HepG2 (cell line): Measurements from ENCODE around the gene TEX19. TPM values are rescaled to one million over a fixed set of nuclear protein-coding genes. Genes with fewer than 3 reads are reported as not detected.
A peak's percentile ranks its signal among the peaks of the same experiment; 100 is the strongest.

Experiments
- ARNT2 ChIP-seq: sonication (generic); formaldehyde crosslinking; IDR thresholded peaks from 2 replicates; pipeline ENCODE4 v1.8.0; 2022; ENCODE audit warnings: mild to moderate bottlenecking, low read depth, missing genetic modification reagents, moderate library complexity
- ELF1 ChIP-seq: sonication (generic); formaldehyde crosslinking; IDR thresholded peaks from 2 replicates; pipeline ENCODE4 v1.4.0; 2020; ENCODE audit warnings: missing genetic modification reagents
- KLF6 ChIP-seq: IDR thresholded peaks from 2 replicates; pipeline ENCODE4 v1.8.0; 2016; ENCODE audit warnings: missing biosample characterization, missing genetic modification reagents
- LBX2 ChIP-seq: sonication (generic); formaldehyde crosslinking; IDR thresholded peaks from 2 replicates; pipeline ENCODE4 v1.5.0; 2020; ENCODE audit warnings: missing genetic modification reagents, mild to moderate bottlenecking, borderline replicate concordance
- MED1 ChIP-seq: sonication (generic); formaldehyde crosslinking; IDR thresholded peaks from 2 replicates; pipeline ENCODE4 v1.4.0; 2020; ENCODE audit warnings: missing genetic modification reagents
- SIN3A ChIP-seq: IDR thresholded peaks from 2 replicates; pipeline ENCODE4 v1.6.1; 2011; ENCODE audit warnings: low read depth, mild to moderate bottlenecking, control low read depth, low read length, borderline replicate concordance
- ZNF543 ChIP-seq: sonication (generic); formaldehyde crosslinking; IDR thresholded peaks from 2 replicates; pipeline ENCODE4 v1.4.0; 2020; ENCODE audit warnings: mild to moderate bottlenecking, missing genetic modification reagents
- ZNF616 ChIP-seq: sonication (generic); formaldehyde crosslinking; IDR thresholded peaks from 2 replicates; pipeline ENCODE4 v1.5.0; 2020; ENCODE audit warnings: low read depth, mild to moderate bottlenecking, missing genetic modification reagents
- ZUFSP ChIP-seq: sonication (generic); formaldehyde crosslinking; IDR thresholded peaks from 2 replicates; pipeline ENCODE4 v1.9.0; 2021; ENCODE audit warnings: missing genetic modification reagents, mild to moderate bottlenecking, borderline replicate concordance
- polyA plus RNA-seq, 8 experiments: library from polyadenylated mRNA; depleted of rRNA in 3 of 8; stranded (reverse) in 7 of 8; unstranded in 1 of 8; fragments of >200 nt; fragmentation: Illumina TruSeq in 4 of 8; extraction: Trizol in 4 of 8; gene quantifications; 2 replicates each; pipeline versions ENCODE4 v1.2.1 to v1.2.3, GENCODE V29; 2011 to 2016; ENCODE audit warnings: low read depth in 4 of 8, missing spikeins in 1 of 8, mixed read lengths in 1 of 8; ENCODE audit not compliant: insufficient read depth in 1 of 8
- total RNA-seq, 5 experiments: library from RNA; depleted of rRNA; stranded (reverse); fragments of >200 nt; fragmentation: Illumina TruSeq; extraction: Trizol; gene quantifications; 2 replicates each; pipeline ENCODE4 v1.2.3, GENCODE V29; 2016; ENCODE audit warnings: low read depth in 1 of 5
- TF ChIP-seq, protein P1 (sequence below): sonication (generic); formaldehyde crosslinking; IDR thresholded peaks from 2 replicates; pipeline ENCODE4 v1.5.0; 2020; ENCODE audit warnings: mild to moderate bottlenecking, missing genetic modification reagents, borderline replicate concordance
- TF ChIP-seq, protein P2 (sequence below): sonication (generic); formaldehyde crosslinking; conservative IDR thresholded peaks from 2 replicates; pipeline ENCODE4 v1.8.0; 2022; ENCODE audit warnings: mild to moderate bottlenecking, moderate library complexity, missing genetic modification reagents
- TF ChIP-seq, protein P3 (sequence below): sonication (generic); formaldehyde crosslinking; IDR thresholded peaks from 2 replicates; pipeline ENCODE4 v1.4.0; 2020; ENCODE audit warnings: missing genetic modification reagents
- TF ChIP-seq, protein P4 (sequence below): sonication (generic); formaldehyde crosslinking; IDR thresholded peaks from 2 replicates; pipeline ENCODE4 v1.8.1; 2022; ENCODE audit warnings: mild to moderate bottlenecking, missing genetic modification reagents

Gene TEX19
- total and polyA plus RNA-seq, 2 of the 13 experiments (the other 11 are each of a cell fraction or from before 2014, with no cell fraction given): 1.3 to 6.0 TPM

DNA sequence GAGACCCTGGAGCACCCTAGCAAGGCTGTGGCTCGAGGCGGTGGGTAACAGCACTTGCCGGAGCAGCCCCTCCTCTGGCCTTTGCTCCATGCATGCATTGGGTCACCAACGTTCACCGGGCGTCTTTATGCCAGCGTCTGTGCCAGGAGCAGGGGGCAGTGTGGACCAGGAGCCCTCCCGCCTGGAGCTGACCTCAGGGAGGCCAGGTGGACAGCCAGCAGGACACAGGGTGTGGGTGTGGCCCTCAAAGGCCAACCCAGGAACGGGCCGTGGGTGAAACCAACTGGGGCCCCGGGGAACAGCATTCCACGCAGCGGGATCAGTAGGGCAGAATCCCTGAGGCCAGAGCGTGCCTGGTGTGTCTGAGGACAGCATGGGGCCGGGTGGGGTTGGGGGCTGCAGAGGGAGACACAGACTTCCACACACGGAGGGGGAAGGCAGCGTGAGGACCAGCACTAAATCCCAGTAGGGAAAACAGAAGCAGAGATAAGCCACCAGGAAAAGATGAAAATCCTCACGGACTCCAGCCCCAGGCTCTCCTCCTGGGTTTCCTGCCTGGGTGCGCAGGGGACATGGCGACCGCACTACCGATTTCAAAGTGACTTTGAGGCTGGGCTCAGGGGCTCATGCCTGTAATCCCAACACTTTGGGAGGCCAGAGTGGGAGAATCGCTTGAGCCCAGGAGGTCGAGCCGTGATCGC, 38.8 kb upstream of the TEX19 start (continued):
- TF ChIP-seq, protein P1, sequence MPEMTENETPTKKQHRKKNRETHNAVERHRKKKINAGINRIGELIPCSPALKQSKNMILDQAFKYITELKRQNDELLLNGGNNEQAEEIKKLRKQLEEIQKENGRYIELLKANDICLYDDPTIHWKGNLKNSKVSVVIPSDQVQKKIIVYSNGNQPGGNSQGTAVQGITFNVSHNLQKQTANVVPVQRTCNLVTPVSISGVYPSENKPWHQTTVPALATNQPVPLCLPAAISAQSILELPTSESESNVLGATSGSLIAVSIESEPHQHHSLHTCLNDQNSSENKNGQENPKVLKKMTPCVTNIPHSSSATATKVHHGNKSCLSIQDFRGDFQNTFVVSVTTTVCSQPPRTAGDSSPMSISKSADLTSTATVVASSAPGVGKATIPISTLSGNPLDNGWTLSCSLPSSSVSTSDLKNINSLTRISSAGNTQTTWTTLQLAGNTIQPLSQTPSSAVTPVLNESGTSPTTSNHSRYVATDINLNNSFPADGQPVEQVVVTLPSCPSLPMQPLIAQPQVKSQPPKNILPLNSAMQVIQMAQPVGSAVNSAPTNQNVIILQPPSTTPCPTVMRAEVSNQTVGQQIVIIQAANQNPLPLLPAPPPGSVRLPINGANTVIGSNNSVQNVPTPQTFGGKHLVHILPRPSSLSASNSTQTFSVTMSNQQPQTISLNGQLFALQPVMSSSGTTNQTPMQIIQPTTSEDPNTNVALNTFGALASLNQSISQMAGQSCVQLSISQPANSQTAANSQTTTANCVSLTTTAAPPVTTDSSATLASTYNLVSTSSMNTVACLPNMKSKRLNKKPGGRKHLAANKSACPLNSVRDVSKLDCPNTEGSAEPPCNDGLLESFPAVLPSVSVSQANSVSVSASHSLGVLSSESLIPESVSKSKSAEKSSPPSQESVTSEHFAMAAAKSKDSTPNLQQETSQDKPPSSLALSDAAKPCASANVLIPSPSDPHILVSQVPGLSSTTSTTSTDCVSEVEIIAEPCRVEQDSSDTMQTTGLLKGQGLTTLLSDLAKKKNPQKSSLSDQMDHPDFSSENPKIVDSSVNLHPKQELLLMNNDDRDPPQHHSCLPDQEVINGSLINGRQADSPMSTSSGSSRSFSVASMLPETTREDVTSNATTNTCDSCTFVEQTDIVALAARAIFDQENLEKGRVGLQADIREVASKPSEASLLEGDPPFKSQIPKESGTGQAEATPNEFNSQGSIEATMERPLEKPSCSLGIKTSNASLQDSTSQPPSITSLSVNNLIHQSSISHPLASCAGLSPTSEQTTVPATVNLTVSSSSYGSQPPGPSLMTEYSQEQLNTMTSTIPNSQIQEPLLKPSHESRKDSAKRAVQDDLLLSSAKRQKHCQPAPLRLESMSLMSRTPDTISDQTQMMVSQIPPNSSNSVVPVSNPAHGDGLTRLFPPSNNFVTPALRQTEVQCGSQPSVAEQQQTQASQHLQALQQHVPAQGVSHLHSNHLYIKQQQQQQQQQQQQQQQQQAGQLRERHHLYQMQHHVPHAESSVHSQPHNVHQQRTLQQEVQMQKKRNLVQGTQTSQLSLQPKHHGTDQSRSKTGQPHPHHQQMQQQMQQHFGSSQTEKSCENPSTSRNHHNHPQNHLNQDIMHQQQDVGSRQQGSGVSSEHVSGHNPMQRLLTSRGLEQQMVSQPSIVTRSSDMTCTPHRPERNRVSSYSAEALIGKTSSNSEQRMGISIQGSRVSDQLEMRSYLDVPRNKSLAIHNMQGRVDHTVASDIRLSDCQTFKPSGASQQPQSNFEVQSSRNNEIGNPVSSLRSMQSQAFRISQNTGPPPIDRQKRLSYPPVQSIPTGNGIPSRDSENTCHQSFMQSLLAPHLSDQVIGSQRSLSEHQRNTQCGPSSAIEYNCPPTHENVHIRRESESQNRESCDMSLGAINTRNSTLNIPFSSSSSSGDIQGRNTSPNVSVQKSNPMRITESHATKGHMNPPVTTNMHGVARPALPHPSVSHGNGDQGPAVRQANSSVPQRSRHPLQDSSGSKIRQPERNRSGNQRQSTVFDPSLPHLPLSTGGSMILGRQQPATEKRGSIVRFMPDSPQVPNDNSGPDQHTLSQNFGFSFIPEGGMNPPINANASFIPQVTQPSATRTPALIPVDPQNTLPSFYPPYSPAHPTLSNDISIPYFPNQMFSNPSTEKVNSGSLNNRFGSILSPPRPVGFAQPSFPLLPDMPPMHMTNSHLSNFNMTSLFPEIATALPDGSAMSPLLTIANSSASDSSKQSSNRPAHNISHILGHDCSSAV (CRISPR knock-in tag): no peak
- TF ChIP-seq MED1 (CRISPR knock-in tag) (peak; percentile 42; the same call in 1 of the 2 replicates), SIN3A (no peak), ZNF543 (CRISPR knock-in tag) (no peak), ARNT2 (no peak), ZNF616 (no peak), ZUFSP (no peak), KLF6 (CRISPR knock-in tag) (no peak), LBX2 (CRISPR knock-in tag) (no peak; the same call in 1 of the 2 replicates), ELF1 (no peak)
- TF ChIP-seq, protein P2, sequence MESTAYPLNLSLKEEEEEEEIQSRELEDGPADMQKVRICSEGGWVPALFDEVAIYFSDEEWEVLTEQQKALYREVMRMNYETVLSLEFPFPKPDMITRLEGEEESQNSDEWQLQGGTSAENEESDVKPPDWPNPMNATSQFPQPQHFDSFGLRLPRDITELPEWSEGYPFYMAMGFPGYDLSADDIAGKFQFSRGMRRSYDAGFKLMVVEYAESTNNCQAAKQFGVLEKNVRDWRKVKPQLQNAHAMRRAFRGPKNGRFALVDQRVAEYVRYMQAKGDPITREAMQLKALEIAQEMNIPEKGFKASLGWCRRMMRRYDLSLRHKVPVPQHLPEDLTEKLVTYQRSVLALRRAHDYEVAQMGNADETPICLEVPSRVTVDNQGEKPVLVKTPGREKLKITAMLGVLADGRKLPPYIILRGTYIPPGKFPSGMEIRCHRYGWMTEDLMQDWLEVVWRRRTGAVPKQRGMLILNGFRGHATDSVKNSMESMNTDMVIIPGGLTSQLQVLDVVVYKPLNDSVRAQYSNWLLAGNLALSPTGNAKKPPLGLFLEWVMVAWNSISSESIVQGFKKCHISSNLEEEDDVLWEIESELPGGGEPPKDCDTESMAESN (CRISPR knock-in tag): no peak
- TF ChIP-seq, protein P3, sequence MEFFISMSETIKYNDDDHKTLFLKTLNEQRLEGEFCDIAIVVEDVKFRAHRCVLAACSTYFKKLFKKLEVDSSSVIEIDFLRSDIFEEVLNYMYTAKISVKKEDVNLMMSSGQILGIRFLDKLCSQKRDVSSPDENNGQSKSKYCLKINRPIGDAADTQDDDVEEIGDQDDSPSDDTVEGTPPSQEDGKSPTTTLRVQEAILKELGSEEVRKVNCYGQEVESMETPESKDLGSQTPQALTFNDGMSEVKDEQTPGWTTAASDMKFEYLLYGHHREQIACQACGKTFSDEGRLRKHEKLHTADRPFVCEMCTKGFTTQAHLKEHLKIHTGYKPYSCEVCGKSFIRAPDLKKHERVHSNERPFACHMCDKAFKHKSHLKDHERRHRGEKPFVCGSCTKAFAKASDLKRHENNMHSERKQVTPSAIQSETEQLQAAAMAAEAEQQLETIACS (CRISPR knock-in tag): no peak
- TF ChIP-seq, protein P4, sequence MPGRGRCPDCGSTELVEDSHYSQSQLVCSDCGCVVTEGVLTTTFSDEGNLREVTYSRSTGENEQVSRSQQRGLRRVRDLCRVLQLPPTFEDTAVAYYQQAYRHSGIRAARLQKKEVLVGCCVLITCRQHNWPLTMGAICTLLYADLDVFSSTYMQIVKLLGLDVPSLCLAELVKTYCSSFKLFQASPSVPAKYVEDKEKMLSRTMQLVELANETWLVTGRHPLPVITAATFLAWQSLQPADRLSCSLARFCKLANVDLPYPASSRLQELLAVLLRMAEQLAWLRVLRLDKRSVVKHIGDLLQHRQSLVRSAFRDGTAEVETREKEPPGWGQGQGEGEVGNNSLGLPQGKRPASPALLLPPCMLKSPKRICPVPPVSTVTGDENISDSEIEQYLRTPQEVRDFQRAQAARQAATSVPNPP (CRISPR knock-in tag): no peak
